Measurements from ENCODE around the gene SLC1A2. TPM values are rescaled to one million over a fixed set of nuclear protein-coding genes. Genes with fewer than 3 reads are reported as not detected.

The SLC1A2 gene
- total and polyA plus RNA-seq, 2 experiments from 2014 or later, result 0.70 to 2.8 TPM

- Histone ChIP-seq H3K4me1 (ENCODE audit: insufficient read depth) (peaks cover 5% of the 10 kb centered on the region; the same call in 1 of the 2 replicates), H3K36me3 (ENCODE audit: insufficient read depth) (no peaks in the 10 kb centered on the region), H3K79me2 (replicated peaks; ENCODE audit: insufficient read depth) (no peaks in the 10 kb centered on the region), H3K4me3 (no peak overlapping the region), H3K27me3 (ENCODE audit: insufficient read depth) (no peaks in the 10 kb centered on the region), H3K4me2 (no peak overlapping the region), H3K27ac (ENCODE audit: low read depth) (no peak overlapping the region), H2AFZ (no peak overlapping the region), H3F3A (replicated peaks; ENCODE audit: low read depth) (no peaks in the 10 kb centered on the region), H3K9me2 (ENCODE audit: insufficient read depth) (no peaks in the 10 kb centered on the region; the same call in none of the 2 replicates), H4K20me1 (replicated peaks; ENCODE audit: insufficient read depth) (no peaks in the 10 kb centered on the region)
- no peak for TF ChIP-seq NANOG (IDR thresholded peaks at IDR 0.05; ENCODE audit: borderline replicate concordance)
- no peak for TF ChIP-seq REST (IDR thresholded peaks at IDR 0.05; ENCODE audit: unreplicated experiment)
- TF ChIP-seq CREB1 (CRISPR knock-in tag; IDR thresholded peaks at IDR 0.05; ENCODE audit: low read depth), result no peak
- TF ChIP-seq STAT1 (IDR thresholded peaks at IDR 0.05; ENCODE audit: unreplicated experiment), result no peak
- TF ChIP-seq EZH2phosphoT487 (IDR thresholded peaks at IDR 0.05; ENCODE audit: unreplicated experiment), result no peak
- TF ChIP-seq ZNF114 (CRISPR knock-in tag; IDR thresholded peaks at IDR 0.05), result no peak
- TF ChIP-seq ETS1 (IDR thresholded peaks at IDR 0.05), result no peak
- no peak for TF ChIP-seq ZNF462 (CRISPR knock-in tag; IDR thresholded peaks at IDR 0.05)
- no peak for TF ChIP-seq POLR2AphosphoS5 (IDR thresholded peaks at IDR 0.05; ENCODE audit: low read depth)
- TF ChIP-seq EZH2 (IDR thresholded peaks at IDR 0.05; ENCODE audit: low read depth, unreplicated experiment), result no peak
- no peak for TF ChIP-seq CTCF (conservative IDR thresholded peaks at IDR 0.05; ENCODE audit: low read depth in 2 of 2)
- Mint-ChIP-seq H3K27ac (no peak overlapping the region), H3K36me3 (ENCODE audit: low read depth) (no peaks in the 10 kb centered on the region), H3K27me3 (ENCODE audit: insufficient read depth, low read depth, poor library complexity) (peaks cover 3% of the 10 kb centered on the region), H3K4me1 (peaks cover 12% of the 10 kb centered on the region), H3K9me3 (no peaks in the 10 kb centered on the region), H3K4me3 (no peak overlapping the region)
- ATAC-seq, result no peak
- no peak for DNase-seq (ENCODE audit: low spot score)
These were observed 185.8 kb downstream of the SLC1A2 start for GRCh38 chr11:35233518-35233917.

Data from GM23338 (cell line).